WTC11 (cell line): ENCODE results near the gene FOXC1. TPM values are rescaled to one million over a fixed set of nuclear protein-coding genes. Genes with fewer than 3 reads are reported as not detected.

Experiments
- ATAC-seq: fragments of 200-7000 bp; cut with Tn5 transposase; 2 replicates; pipeline ENCODE4 v1.10.0; 2021; ENCODE audit warnings: mild to moderate bottlenecking, moderate library complexity
- CTCF ChIA-PET: fragments of 300-600 bp; sonication (Branson Sonifier 250); formaldehyde crosslinking; loops from one replicate; lab custom pipeline; 2021; ENCODE audit warnings: antibody characterized with exemption; lab: Charles Lee
- POLR2A ChIA-PET: fragments of 350-600 bp; sonication (Branson Sonifier 250); formaldehyde crosslinking; loops from one replicate; lab custom pipeline; 2021; ENCODE audit warnings: antibody characterized with exemption; lab: Charles Lee
- DNase-seq: peaks from one replicate; pipeline ENCODE4 v3.0.0; 2021; ENCODE audit warnings: low spot score
- H3K27ac Mint-ChIP-seq: 2 replicates; pipeline ENCODE4 v1.8.0; 2021; ENCODE audit warnings: mixed read lengths
- H3K27me3 Mint-ChIP-seq: 2 replicates; pipeline ENCODE4 v1.8.0; 2021; ENCODE audit warnings: low read depth, mild to moderate bottlenecking, moderate library complexity, mixed read lengths
- H3K36me3 Mint-ChIP-seq: 2 replicates; pipeline ENCODE4 v1.8.0; 2021; ENCODE audit warnings: mixed read lengths
- H3K4me1 Mint-ChIP-seq: 2 replicates; pipeline ENCODE4 v1.8.0; 2022; ENCODE audit warnings: mixed read lengths
- H3K4me3 Mint-ChIP-seq: 2 replicates; pipeline ENCODE4 v1.8.0; 2021; ENCODE audit warnings: mild to moderate bottlenecking, moderate library complexity, mixed read lengths
- H3K9me3 Mint-ChIP-seq: 2 replicates; pipeline ENCODE4 v1.8.0; 2021; ENCODE audit warnings: mixed read lengths
- ATF1 ChIP-seq: sonication (generic); formaldehyde crosslinking; IDR thresholded peaks from 2 replicates; pipeline ENCODE4 v1.8.1; 2023; ENCODE audit warnings: mild to moderate bottlenecking, moderate library complexity, missing genetic modification reagents
- CREB1 ChIP-seq: sonication (generic); formaldehyde crosslinking; IDR thresholded peaks from 2 replicates; pipeline ENCODE4 v1.8.0; 2023; ENCODE audit warnings: mild to moderate bottlenecking, missing genetic modification reagents
- CTCF ChIP-seq: fragments of 200-600 bp; IDR thresholded peaks from 2 replicates; pipeline ENCODE4 v1.8.0; 2022; ENCODE audit warnings: antibody characterized with exemption
- EMX1 ChIP-seq: fragments of 250-450 bp; sonication (Bioruptor Pico); IDR thresholded peaks from 2 replicates; pipeline ENCODE4 v1.8.0; 2021; ENCODE audit warnings: mild to moderate bottlenecking
- FOXK1 ChIP-seq: sonication (generic); formaldehyde crosslinking; IDR thresholded peaks from 2 replicates; pipeline ENCODE4 v1.8.0; 2022; ENCODE audit warnings: mild to moderate bottlenecking, moderate library complexity, missing genetic modification reagents
- GABPB1 ChIP-seq: sonication (generic); formaldehyde crosslinking; IDR thresholded peaks from 2 replicates; pipeline ENCODE4 v1.8.1; 2023; ENCODE audit warnings: mild to moderate bottlenecking, missing genetic modification reagents
- GRHL2 ChIP-seq: fragments of 250-450 bp; sonication (Bioruptor Pico); IDR thresholded peaks from 2 replicates; pipeline ENCODE4 v1.8.0; 2022; ENCODE audit warnings: mild to moderate bottlenecking, moderate library complexity; ENCODE audit not compliant: insufficient replicate concordance, severe bottlenecking
- HMGA2 ChIP-seq: fragments of 250-450 bp; sonication (Bioruptor Pico); IDR thresholded peaks from 2 replicates; pipeline ENCODE4 v1.4.0; 2021; ENCODE audit warnings: mild to moderate bottlenecking, moderate library complexity
- HMGXB4 ChIP-seq: sonication (generic); formaldehyde crosslinking; IDR thresholded peaks from 2 replicates; pipeline ENCODE4 v1.8.1; 2023; ENCODE audit warnings: mild to moderate bottlenecking, moderate library complexity, missing genetic modification reagents
- JAZF1 ChIP-seq: fragments of 250-450 bp; sonication (Bioruptor Pico); IDR thresholded peaks from 2 replicates; pipeline ENCODE4 v1.9.0; 2021; ENCODE audit warnings: moderate library complexity, mild to moderate bottlenecking, inconsistent platforms
- MAX ChIP-seq: sonication (generic); formaldehyde crosslinking; IDR thresholded peaks from 2 replicates; pipeline ENCODE4 v1.8.0; 2022; ENCODE audit warnings: mild to moderate bottlenecking, missing genetic modification reagents
- MYBL2 ChIP-seq: sonication (generic); formaldehyde crosslinking; IDR thresholded peaks from 2 replicates; pipeline ENCODE4 v1.8.1; 2023; ENCODE audit warnings: mild to moderate bottlenecking, moderate library complexity, missing genetic modification reagents
- NFE2L1 ChIP-seq: sonication (generic); formaldehyde crosslinking; IDR thresholded peaks from 2 replicates; pipeline ENCODE4 v1.8.1; 2023; ENCODE audit warnings: missing genetic modification reagents
- RELA ChIP-seq: sonication (generic); formaldehyde crosslinking; IDR thresholded peaks from 2 replicates; pipeline ENCODE4 v1.8.1; 2022; ENCODE audit warnings: missing genetic modification reagents, mild to moderate bottlenecking, borderline replicate concordance
- RORB ChIP-seq: fragments of 250-450 bp; sonication (Bioruptor Pico); IDR thresholded peaks from 2 replicates; pipeline ENCODE4 v1.9.0; 2021; ENCODE audit warnings: mild to moderate bottlenecking
- ZNF416 ChIP-seq: fragments of 250-450 bp; sonication (Bioruptor Pico); IDR thresholded peaks from 2 replicates; pipeline ENCODE4 v1.9.0; 2021; ENCODE audit warnings: mild to moderate bottlenecking, inconsistent platforms
- total RNA-seq: library from RNA; stranded (reverse); gene quantifications from 3 replicates; pipeline ENCODE4 v1.2.3, GENCODE V29; 2021
- TF ChIP-seq, protein P1 (sequence below): sonication (generic); formaldehyde crosslinking; IDR thresholded peaks from 2 replicates; pipeline ENCODE4 v1.8.1; 2023; ENCODE audit warnings: mild to moderate bottlenecking, missing genetic modification reagents, moderate library complexity
- TF ChIP-seq, protein P2 (sequence below): fragments of 250-450 bp; sonication (Bioruptor Pico); IDR thresholded peaks from 2 replicates; pipeline ENCODE4 v1.9.0; 2021; ENCODE audit warnings: mild to moderate bottlenecking
- TF ChIP-seq, protein P3 (sequence below): sonication (generic); formaldehyde crosslinking; IDR thresholded peaks from 2 replicates; pipeline ENCODE4 v1.8.0; 2023; ENCODE audit warnings: missing genetic modification reagents
- TF ChIP-seq, protein P4 (sequence below): sonication (generic); formaldehyde crosslinking; IDR thresholded peaks from 2 replicates; pipeline ENCODE4 v1.8.0; 2023; ENCODE audit warnings: mild to moderate bottlenecking, missing genetic modification reagents

FOXC1 gene
- total RNA-seq, 1 experiment from 2014 or later: 10.7 TPM

GRCh38 chr6:1604158-1605003 lies 5.3 kb upstream of the FOXC1 start:
- H3K4me3 Mint-ChIP-seq: peak overlapping the region; percentile 57
- DNase-seq (peak; percentile 83), ATAC-seq (peak; percentile 60)
- ChIA-PET CTCF (interaction anchor here (0.6 kb wide), 2 partner anchors 97 to 273 kb away, joined by 3 read pairs; no protein-coding TSS in a partner anchor), POLR2A (no interaction called here)
- no peak overlapping the region for H3K27ac Mint-ChIP-seq
- H3K36me3 Mint-ChIP-seq: no peaks in the 10 kb centered on the region
- peaks cover 40% of the 10 kb centered on the region for H3K4me1 Mint-ChIP-seq
- peaks cover 90% of the 10 kb centered on the region for H3K27me3 Mint-ChIP-seq
- peak; percentile 95 for TF ChIP-seq CTCF
- TF ChIP-seq JAZF1 (CRISPR knock-in tag): no peak
- TF ChIP-seq MAX (CRISPR knock-in tag): 0 out of 2 replicates have a peak, but pooled peaks have one; percentile 23
- TF ChIP-seq RORB (CRISPR knock-in tag): no peak
- no peak for TF ChIP-seq RELA (CRISPR knock-in tag)
- TF ChIP-seq ZNF416 (CRISPR knock-in tag): no peak
- peak; percentile 87; the same call in 1 of the 2 replicates for TF ChIP-seq HMGXB4 (CRISPR knock-in tag)
- no peak for TF ChIP-seq MYBL2 (CRISPR knock-in tag)
- 0 out of 2 replicates have a peak, but pooled peaks have one; percentile 6 for TF ChIP-seq FOXK1
- 0 out of 2 replicates have a peak, but pooled peaks have one; percentile 22 for TF ChIP-seq GABPB1 (CRISPR knock-in tag)
- no peak for TF ChIP-seq EMX1
- TF ChIP-seq, protein P1, sequence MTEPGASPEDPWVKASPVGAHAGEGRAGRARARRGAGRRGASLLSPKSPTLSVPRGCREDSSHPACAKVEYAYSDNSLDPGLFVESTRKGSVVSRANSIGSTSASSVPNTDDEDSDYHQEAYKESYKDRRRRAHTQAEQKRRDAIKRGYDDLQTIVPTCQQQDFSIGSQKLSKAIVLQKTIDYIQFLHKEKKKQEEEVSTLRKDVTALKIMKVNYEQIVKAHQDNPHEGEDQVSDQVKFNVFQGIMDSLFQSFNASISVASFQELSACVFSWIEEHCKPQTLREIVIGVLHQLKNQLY: no peak
- H3K9me3 Mint-ChIP-seq: no peaks in the 10 kb centered on the region

- H3K36me3 Mint-ChIP-seq: no peaks in the 10 kb centered on the region
- ATAC-seq (no peak), DNase-seq (no peak)
- no peaks in the 10 kb centered on the region for H3K9me3 Mint-ChIP-seq
- POLR2A ChIA-PET: no interaction called here
- peaks cover 85% of the 10 kb centered on the region for H3K27me3 Mint-ChIP-seq
- CTCF ChIA-PET: interaction anchor here (0.6 to 3.1 kb wide), 7 partner anchors 9 to 749 kb away, joined by 3 to 30 read pairs (median 3); no protein-coding TSS in a partner anchor
- no peak overlapping the region for H3K27ac Mint-ChIP-seq
- peak overlapping the region; percentile 68 for H3K4me3 Mint-ChIP-seq
- peaks cover 38% of the 10 kb centered on the region for H3K4me1 Mint-ChIP-seq
- TF ChIP-seq, protein P2, sequence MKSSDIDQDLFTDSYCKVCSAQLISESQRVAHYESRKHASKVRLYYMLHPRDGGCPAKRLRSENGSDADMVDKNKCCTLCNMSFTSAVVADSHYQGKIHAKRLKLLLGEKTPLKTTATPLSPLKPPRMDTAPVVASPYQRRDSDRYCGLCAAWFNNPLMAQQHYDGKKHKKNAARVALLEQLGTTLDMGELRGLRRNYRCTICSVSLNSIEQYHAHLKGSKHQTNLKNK: no peak
- 0 out of 2 replicates have a peak, but pooled peaks have one; percentile 15 for TF ChIP-seq CREB1 (CRISPR knock-in tag)
- TF ChIP-seq, protein P3, sequence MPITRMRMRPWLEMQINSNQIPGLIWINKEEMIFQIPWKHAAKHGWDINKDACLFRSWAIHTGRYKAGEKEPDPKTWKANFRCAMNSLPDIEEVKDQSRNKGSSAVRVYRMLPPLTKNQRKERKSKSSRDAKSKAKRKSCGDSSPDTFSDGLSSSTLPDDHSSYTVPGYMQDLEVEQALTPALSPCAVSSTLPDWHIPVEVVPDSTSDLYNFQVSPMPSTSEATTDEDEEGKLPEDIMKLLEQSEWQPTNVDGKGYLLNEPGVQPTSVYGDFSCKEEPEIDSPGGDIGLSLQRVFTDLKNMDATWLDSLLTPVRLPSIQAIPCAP (CRISPR knock-in tag): no peak
- TF ChIP-seq, protein P4, sequence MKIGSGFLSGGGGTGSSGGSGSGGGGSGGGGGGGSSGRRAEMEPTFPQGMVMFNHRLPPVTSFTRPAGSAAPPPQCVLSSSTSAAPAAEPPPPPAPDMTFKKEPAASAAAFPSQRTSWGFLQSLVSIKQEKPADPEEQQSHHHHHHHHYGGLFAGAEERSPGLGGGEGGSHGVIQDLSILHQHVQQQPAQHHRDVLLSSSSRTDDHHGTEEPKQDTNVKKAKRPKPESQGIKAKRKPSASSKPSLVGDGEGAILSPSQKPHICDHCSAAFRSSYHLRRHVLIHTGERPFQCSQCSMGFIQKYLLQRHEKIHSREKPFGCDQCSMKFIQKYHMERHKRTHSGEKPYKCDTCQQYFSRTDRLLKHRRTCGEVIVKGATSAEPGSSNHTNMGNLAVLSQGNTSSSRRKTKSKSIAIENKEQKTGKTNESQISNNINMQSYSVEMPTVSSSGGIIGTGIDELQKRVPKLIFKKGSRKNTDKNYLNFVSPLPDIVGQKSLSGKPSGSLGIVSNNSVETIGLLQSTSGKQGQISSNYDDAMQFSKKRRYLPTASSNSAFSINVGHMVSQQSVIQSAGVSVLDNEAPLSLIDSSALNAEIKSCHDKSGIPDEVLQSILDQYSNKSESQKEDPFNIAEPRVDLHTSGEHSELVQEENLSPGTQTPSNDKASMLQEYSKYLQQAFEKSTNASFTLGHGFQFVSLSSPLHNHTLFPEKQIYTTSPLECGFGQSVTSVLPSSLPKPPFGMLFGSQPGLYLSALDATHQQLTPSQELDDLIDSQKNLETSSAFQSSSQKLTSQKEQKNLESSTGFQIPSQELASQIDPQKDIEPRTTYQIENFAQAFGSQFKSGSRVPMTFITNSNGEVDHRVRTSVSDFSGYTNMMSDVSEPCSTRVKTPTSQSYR: 0 out of 2 replicates have a peak, but pooled peaks have one; percentile 12
- TF ChIP-seq ATF1: no peak
- TF ChIP-seq GRHL2 (CRISPR knock-in tag): no peak
- no peak for TF ChIP-seq NFE2L1 (CRISPR knock-in tag)
- no peak for TF ChIP-seq HMGA2 (CRISPR knock-in tag)
These were observed 4.5 kb upstream of the FOXC1 start for GRCh38 chr6:1605004-1605892.
